GM18870 (cell line): ENCODE measurements around the gene EXOC6.
"Not testable (repeated sequence)": the region's sequence is repeated elsewhere in the genome, so short reads cannot be mapped to it uniquely, and the experiment has no call there.

Experiments
- ATAC-seq: cut with Tn5 transposase; IDR thresholded peaks from one replicate; pipeline ENCODE4 v1.9.1; 2021; ENCODE audit warnings: moderate library complexity; ENCODE audit not compliant: unreplicated experiment

The EXOC6 gene

GRCh38 chr10:93101148-93101547 is 252.8 kb downstream of the EXOC6 start:
- ATAC-seq: not testable (repeated sequence)

- ATAC-seq: no peak
Observed at GRCh38 chr10:93103953-93104352, 255.6 kb downstream of the EXOC6 start.

- no peak for ATAC-seq
Observed at GRCh38 chr10:93106631-93107072, 258.3 kb downstream of the EXOC6 start.
